Esophagus muscularis mucosa (tissue), 4 donors: ENCODE results near the gene EXOC3L1. TPM values are rescaled to one million over a fixed set of nuclear protein-coding genes. Genes with fewer than 3 reads are reported as not detected.
A peak's percentile ranks its signal among the peaks of the same experiment; 100 is the strongest.

Source experiments
- DNase-seq: peaks from one replicate; pipeline ENCODE4 v3.0.0-alpha.2; 2017; ENCODE audit errors: extremely low spot score
- H3K27ac ChIP-seq, 4 donors: fragments of 200-600 bp; sonication (generic); replicated peaks in 1 of 4; 1 replicate in 3 of 4; 2 replicates in 1 of 4; pipeline ENCODE4 v1.5.1; 2016 to 2019; ENCODE audit warnings: mild to moderate bottlenecking in 1 of 4
- H3K27me3 ChIP-seq, 4 donors: fragments of 200-600 bp; sonication (generic); one replicate each; pipeline versions ENCODE4 v1.5.1 to v1.6.0; 2016 to 2019
- H3K36me3 ChIP-seq, 4 donors: fragments of 200-600 bp; sonication (generic); one replicate each; pipeline ENCODE4 v1.5.1; 2016 to 2019
- H3K4me1 ChIP-seq, 4 donors: fragments of 200-600 bp; sonication (generic); one replicate each; pipeline ENCODE4 v1.5.1; 2016 to 2019
- H3K4me3 ChIP-seq, 4 donors: fragments of 200-600 bp; sonication (generic); 1 replicate in 2 of 4; 2 replicates in 2 of 4; pipeline ENCODE4 v1.5.1; 2016 to 2019; ENCODE audit warnings: mild to moderate bottlenecking in 4 of 4, moderate library complexity in 1 of 4
- H3K9me3 ChIP-seq, 4 donors: fragments of 200-600 bp; sonication (generic); 1 replicate in 3 of 4; 2 replicates in 1 of 4; pipeline ENCODE4 v1.5.1; 2016 to 2019
- EP300 ChIP-seq: sonication (generic); formaldehyde crosslinking; IDR thresholded peaks from one replicate; pipeline ENCODE4 v1.6.1; 2017; ENCODE audit warnings: antibody characterized with exemption
- POLR2A ChIP-seq: fragments of 450-650 bp; IDR thresholded peaks from one replicate; pipeline ENCODE4 v1.6.1; 2017; ENCODE audit warnings: antibody characterized with exemption, moderate library complexity, mild to moderate bottlenecking, low read depth
- POLR2AphosphoS5 ChIP-seq, 2 donors: sonication (generic); formaldehyde crosslinking; IDR thresholded peaks; one replicate each; pipeline ENCODE4 v1.6.1; 2017; ENCODE audit warnings: antibody characterized with exemption in 2 of 2
- WGBS: methylation state at CpG from one replicate; pipeline ENCODE4 v1.1.5; 2018; 5-methylcytosine and 5-hydroxymethylcytosine counted together
- intact Hi-C: fragments of 100-400 bp; cut with DNase I; formaldehyde crosslinking; loops from one replicate; pipeline ENCODE4 v1.15.1; 2023
- total RNA-seq, 4 donors: library from RNA; depleted of rRNA; stranded (reverse); fragments of >200 nt; gene quantifications; one replicate each; pipeline versions ENCODE4 v1.1.0 to v1.2.1, GENCODE V29; 2016
- TF ChIP-seq, protein P1 (sequence below), 3 experiments: fragments of 200-600 bp in 2 of 3; fragments of 450-650 bp in 1 of 3; sonication (generic) in 2 of 3; IDR thresholded peaks; one replicate each; pipeline ENCODE4 v1.5.1; 2017 to 2019; ENCODE audit warnings: antibody characterized with exemption in 3 of 3, mild to moderate bottlenecking in 2 of 3, moderate library complexity in 1 of 3

Gene EXOC3L1
- total RNA-seq, 4 donors from 2014 or later: 1.2 to 4.0 (median 2.1) TPM

DNA sequence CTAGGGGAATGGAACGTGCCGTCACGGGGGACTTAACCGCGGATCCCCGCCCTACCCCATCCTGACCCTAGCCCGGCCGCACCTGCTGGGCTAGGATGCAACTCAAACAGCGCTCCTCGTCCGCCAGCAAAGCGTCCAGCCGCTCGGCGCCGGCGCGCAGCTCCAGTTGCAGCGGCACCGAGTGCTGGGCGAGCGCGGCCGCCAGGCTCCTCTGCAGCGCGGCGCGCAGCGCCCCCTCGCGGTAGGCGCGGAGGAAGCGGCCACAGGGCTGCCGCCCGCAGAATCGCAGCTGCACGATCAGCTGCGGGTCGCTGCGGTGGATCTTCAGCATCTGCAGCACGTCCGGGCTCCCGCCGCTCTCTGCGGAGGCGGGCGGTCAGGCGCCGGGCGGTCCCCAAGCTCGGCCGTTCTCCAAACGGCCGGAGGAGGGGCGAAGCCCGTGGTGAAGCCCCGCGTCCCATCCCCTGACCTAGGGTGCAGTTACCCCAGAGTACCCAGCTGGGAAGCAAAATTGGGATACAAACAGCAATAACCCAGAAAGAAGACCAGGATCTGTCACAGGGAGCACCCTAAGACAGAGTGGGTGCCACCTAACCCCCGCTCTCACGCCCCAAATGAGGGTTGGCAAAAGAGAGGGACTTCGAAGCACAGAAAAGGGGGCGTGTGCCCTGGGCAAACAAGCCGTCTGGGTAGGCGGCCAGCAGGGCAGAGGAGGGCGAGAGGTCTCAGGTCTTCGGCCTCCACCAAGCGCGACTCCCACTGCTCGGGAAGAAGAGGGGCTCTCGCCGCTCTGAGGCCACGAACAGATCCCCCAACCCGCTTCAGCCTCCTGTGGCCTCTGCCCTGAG lies 34.4 kb downstream of the EXOC3L1 start:
- 48% methylated on average over 14 of the region's 74 CpGs for WGBS
- H3K36me3 ChIP-seq: no peaks in the 10 kb centered on the region
- H3K4me3 ChIP-seq: peak overlapping the region; percentile 25 to 40 (median 32)
- peaks cover 32 to 48% (median 44%) of the 10 kb centered on the region in 4 donors for H3K4me1 ChIP-seq
- no peak for DNase-seq
- no peaks in the 10 kb centered on the region for H3K9me3 ChIP-seq
- TF ChIP-seq POLR2AphosphoS5 (IDR thresholded peaks at IDR 0.05) (peak in 1 of 2 donors; percentile 19), EP300 (no peak), POLR2A (no peak)
- TF ChIP-seq, protein P1, sequence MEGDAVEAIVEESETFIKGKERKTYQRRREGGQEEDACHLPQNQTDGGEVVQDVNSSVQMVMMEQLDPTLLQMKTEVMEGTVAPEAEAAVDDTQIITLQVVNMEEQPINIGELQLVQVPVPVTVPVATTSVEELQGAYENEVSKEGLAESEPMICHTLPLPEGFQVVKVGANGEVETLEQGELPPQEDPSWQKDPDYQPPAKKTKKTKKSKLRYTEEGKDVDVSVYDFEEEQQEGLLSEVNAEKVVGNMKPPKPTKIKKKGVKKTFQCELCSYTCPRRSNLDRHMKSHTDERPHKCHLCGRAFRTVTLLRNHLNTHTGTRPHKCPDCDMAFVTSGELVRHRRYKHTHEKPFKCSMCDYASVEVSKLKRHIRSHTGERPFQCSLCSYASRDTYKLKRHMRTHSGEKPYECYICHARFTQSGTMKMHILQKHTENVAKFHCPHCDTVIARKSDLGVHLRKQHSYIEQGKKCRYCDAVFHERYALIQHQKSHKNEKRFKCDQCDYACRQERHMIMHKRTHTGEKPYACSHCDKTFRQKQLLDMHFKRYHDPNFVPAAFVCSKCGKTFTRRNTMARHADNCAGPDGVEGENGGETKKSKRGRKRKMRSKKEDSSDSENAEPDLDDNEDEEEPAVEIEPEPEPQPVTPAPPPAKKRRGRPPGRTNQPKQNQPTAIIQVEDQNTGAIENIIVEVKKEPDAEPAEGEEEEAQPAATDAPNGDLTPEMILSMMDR (IDR thresholded peaks at IDR 0.05): peak; percentile 98 to 99 (median 98)
- no peak overlapping the region for H3K27ac ChIP-seq
- H3K27me3 ChIP-seq: no peaks in the 10 kb centered on the region
- intact Hi-C loops: loop anchor here (1.0 to 5.0 kb wide), 3 partner anchors 138 to 258 kb away; no protein-coding TSS in a partner anchor

- WGBS: no CpG with 5 or more reads among the region's 61 CpGs
Observed at GRCh38 chr16:67154578-67155294, 35.2 kb downstream of the EXOC3L1 start.

DNA sequence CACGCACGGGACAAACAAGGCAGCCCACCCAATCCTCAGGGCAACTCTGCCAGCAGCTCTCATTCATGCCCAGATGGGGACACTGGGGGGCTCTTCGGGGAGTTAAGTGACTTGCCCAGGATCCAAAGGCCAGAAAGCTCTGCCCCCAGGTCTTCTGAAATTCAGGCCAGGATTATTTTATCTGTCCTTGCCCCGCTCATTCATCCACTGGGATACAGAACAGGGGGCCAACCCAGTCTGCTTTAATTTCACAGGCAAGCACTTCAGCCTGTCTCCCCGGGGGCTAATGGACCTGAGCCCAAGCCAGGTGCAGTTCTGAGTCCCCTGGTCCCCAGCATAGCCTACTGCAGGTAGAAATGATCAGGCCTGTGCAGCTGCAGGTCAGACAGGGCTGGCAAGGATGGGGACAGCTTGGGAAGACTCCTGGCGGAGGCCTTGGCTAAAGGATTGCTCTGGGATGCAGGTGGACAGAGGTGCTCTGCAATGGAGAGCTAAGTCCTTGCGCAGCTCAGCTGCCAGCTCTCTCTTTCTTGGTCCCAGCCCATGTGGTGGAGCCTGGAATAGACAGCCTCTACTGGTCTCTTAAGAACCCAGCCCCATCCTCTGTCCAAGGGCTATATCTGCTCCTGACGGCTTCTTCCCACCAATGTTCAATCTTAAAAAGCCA lies 38.4 kb downstream of the EXOC3L1 start:
- 59% methylated on average over 8 of the region's 8 CpGs for WGBS
- no peak for DNase-seq
- Histone ChIP-seq H3K36me3 (peaks cover 7 to 34% (median 25%) of the 10 kb centered on the region in 4 donors), H3K4me3 (peak overlapping the region; percentile 71 to 83 (median 76)), H3K27me3 (no peaks in the 10 kb centered on the region), H3K9me3 (no peaks in the 10 kb centered on the region), H3K4me1 (peaks cover 20 to 50% (median 37%) of the 10 kb centered on the region in 4 donors), H3K27ac (peak overlapping the region; percentile 91 to 95 (median 94))
- TF ChIP-seq EP300: no peak
- no peak for TF ChIP-seq POLR2AphosphoS5 (IDR thresholded peaks at IDR 0.05)
- no peak for TF ChIP-seq POLR2A
- TF ChIP-seq, protein P1 (IDR thresholded peaks at IDR 0.05): no peak
- intact Hi-C loops: no loop called here

More at GRCh38 chr16:67154578-67155294, 35.2 kb downstream of the EXOC3L1 start:
- no peak for DNase-seq
- Histone ChIP-seq H3K4me1 (peaks cover 28 to 49% (median 46%) of the 10 kb centered on the region in 4 donors), H3K36me3 (peaks cover 0 to 2% (median 0%) of the 10 kb centered on the region in 4 donors), H3K9me3 (no peaks in the 10 kb centered on the region), H3K27ac (no peak overlapping the region), H3K4me3 (peak overlapping the region; percentile 25 to 40 (median 32)), H3K27me3 (no peaks in the 10 kb centered on the region)
- TF ChIP-seq, protein P1 (IDR thresholded peaks at IDR 0.05): no peak
- TF ChIP-seq EP300 (no peak), POLR2AphosphoS5 (IDR thresholded peaks at IDR 0.05) (no peak), POLR2A (no peak)
- intact Hi-C loops: loop anchor here (5.0 kb wide), 2 partner anchors 137 to 257 kb away; no protein-coding TSS in a partner anchor

DNA sequence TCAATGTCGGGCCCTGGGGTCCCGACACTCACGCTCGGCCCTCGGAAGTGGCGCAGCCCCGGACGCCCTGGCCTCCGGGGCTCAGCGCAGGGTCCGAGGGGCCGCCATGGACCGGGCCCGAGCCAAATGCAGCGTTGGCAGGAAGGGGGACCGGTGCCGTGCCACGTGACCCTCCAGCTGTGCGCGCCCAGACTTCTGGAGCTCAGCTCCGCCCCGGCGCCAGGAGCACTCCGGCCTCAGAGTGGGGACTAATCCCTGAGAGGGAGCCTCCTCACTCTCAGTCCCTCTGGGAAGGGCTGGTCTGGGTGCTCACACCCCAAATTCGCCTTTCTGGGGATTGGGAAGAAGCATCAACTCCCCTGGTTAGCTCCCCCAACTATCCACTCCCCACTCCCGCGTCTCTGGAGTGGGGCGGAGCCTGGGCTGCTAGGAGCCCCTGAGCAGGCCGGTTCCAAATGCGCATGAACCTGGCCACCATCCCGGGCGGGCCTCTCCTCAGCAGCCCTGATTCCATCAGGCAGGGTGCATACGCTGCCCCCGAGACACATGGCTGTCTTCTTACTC lies 39.0 kb downstream of the EXOC3L1 start, which contains the start of gene B3GNT9:
B3GNT9 (minus strand) TSS at position 166 of the 564 bp plus-strand sequence. CDS start 513 bp downstream, outside the sequence.
- Histone ChIP-seq H3K27me3 (no peaks in the 10 kb centered on the region), H3K36me3 (peaks cover 14 to 40% (median 31%) of the 10 kb centered on the region in 4 donors), H3K4me1 (peaks cover 20 to 49% (median 37%) of the 10 kb centered on the region in 4 donors), H3K27ac (peak within 1 kb of the TSS; percentile 91 to 95 (median 94)), H3K4me3 (peak within 1 kb of the TSS; percentile 71 to 83 (median 76)), H3K9me3 (no peaks in the 10 kb centered on the region)
- WGBS: 0% methylated on average over 8 of the region's 34 CpGs
- TF ChIP-seq, protein P1 (IDR thresholded peaks at IDR 0.05): no peak
- TF ChIP-seq POLR2AphosphoS5 (IDR thresholded peaks at IDR 0.05): peak; percentile 63 to 70
- TF ChIP-seq POLR2A: no peak
- TF ChIP-seq EP300: no peak
- intact Hi-C loops: no loop called here
- DNase-seq: no peak
